HG03097 (cell line): ENCODE results near the gene TAF4.

Source experiments
- ATAC-seq: cut with Tn5 transposase; IDR thresholded peaks from one replicate; pipeline ENCODE4 v1.9.1; 2021; ENCODE audit not compliant: unreplicated experiment, low FRiP score

TAF4 gene

DNA sequence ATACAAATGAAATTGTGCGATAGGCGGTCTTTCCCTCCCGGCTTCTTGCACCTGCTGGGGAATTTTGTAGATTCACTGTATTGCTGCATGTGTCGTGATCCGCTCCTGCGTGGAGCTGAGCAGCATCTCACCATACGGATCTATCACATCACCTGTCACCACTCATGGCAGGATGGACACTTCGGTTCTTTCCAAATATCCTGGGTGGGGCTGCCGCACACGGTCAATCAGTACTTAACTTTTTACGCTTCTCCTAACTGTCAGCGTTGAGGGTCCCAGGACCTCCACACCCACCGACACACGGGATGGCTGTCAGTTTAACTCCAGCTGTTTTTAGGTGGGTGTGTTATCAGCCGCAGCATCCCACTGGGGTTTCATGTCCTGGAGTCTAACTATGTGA, 19.2 kb downstream of the TAF4 start:
- ATAC-seq, result no peak

DNA sequence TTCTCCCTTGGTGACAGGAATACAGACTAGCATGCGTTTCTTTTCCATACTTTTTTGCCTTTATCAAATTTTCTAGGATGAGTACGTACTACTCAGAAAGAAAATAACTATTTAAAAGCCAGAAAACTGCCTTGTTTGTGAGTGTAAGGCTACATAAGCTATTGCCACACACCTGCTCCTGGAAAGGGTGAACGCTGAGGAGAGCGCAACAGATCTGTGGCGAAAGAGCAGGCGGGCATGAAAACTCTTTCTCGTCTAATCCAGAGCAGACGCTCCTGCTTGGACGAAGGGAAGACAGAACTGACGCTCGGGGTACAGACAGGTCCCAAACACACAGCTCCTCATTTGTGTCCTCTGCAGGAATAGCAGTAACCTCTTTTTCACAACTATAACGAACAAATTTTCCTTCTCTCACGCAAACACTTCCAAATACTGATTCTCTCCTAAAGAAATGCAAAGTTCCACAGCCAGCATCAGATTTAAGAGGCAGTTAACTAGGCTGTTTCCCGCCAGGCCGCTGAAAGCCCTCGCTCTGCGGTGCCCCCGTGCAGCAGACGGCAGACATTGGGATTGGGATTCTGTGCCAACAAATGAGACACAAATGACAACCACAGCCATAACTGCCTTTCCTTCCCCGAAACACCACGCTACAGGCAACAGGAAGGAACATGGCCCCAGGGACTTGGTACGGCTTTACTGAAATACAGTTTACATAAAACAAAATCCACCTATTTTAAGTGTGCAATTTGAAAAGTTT, 20.0 kb downstream of the TAF4 start:
- no peak for ATAC-seq

DNA sequence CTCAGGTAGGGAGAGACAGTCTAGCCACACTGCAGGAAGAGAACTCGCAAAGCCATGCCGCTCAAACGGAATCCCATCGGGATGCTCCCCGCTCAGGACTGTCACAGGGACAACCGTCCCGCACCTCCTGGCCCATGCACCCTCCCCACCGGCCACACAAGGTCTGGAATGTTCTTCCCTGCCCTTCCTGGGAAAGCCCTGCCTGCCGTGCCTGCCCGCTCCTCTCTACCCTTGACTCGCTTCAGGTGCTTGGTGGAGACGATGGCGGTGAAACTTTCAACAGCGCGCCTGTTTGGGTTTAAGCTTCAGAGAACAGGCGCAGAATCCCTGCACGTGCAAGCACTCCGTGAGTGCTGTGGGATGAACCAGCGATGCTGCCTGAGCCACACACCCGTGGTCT, 20.6 kb downstream of the TAF4 start:
- no peak for ATAC-seq

DNA sequence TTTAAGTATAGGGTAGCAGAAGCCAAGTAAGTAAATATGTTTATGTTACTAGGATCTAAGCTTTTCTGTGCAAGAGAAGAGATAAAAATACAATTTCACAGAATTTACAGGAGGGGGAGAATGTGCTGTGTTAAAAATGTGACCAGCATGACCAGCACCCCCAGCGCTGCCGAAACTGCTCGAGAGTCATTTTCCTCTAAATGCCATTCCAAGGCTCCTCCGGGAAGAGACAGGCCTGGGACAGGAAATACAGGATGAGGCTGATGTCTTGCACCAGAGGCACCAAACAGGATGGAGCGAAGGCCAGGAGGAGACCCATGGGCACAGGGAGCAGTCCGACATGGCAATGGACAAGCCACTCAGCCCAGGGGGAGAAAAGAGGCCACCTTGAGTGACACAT, 21.1 kb downstream of the TAF4 start:
- ATAC-seq, result no peak

DNA sequence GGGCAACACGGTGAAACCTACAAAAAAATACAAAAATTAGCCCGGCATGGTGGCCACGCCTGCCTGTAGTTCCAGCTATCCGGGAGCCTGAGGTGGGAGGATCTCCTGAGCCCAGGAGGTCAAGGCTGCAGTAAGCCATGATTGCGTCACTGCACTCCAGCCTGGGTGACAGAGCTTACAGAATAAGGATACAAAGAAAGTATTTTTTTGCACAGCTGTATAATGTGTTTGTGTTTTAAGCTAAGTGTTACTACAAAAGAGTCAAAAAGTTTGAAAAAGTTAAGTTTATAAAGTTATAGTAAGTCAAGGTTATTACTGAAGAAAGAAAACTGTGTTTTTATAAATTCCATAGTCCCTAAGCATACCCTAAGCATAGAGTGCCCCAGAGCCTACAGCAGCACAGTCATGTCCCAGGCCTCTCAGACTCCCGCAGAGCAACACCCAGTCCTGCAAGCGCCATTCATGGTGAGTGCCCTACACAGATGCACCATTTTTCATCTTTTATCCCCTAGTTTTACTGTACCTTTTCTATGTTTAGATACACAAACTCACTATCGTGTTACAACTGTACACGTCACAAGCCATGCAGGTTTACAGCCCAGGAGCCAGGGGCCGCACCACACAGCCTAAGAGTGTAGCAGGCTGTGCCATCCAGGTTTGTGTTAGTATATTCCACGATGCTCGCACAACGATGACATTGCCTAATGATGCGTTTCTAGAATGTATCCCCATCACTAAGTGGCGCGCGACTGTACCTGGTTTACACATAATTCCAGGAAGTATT, 22.4 kb downstream of the TAF4 start:
- ATAC-seq, result no peak

DNA sequence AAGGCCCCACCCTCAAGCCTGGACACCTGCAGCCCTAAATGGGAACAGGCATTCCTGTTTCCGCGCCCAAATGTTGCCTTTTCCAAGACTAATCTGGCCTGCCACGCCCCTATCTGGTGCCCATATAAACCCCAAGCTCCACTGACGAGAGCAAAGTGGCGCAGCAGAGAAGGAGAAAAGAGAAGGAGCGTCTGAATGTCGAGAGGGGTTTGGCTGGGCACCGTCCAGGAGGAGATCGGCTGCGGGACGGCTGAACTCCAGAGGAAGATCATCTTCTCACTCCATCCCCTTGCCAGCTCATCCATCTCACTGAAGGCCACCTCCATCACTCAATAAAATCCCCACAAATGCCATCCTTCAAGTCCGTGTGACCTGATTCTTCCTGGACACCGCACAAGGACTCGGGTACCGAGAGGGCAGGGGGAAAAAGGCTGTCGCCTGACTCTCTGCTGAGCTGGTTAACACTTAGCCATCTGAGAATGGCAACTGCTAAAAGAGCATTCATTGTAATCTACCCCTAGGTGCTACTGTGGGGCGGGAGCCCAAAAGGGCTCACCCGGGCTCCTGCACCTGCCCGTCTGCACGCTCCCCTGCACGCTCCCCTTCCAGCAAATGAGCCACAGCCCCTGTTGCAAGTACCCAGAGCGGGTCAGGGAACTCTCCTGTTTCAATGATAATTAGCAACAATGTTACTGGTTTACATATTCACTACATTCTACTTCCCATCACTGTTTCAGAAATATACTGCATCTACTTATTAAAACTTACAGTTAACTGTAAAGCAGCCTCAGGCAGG, 23.5 kb downstream of the TAF4 start:
- ATAC-seq, result no peak

DNA sequence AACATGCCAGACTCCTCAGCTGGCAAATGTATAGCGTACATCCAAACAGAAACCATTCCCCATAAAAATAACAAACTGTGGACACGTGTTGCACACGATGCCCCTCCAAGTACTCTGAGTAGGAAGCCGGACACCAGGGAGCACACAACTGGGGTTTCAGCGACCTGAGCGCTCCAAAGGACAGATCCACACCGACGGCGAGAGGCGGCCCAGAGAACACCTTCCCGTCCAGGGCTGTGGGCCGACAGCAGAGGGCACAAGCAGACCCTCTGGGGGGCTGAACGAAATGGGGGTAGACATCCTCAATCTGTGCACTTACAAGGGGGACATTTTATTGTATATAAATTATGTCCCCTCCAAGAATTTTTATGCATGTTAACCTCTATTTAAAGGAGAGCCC, 24.7 kb downstream of the TAF4 start:
- ATAC-seq, result no peak

DNA sequence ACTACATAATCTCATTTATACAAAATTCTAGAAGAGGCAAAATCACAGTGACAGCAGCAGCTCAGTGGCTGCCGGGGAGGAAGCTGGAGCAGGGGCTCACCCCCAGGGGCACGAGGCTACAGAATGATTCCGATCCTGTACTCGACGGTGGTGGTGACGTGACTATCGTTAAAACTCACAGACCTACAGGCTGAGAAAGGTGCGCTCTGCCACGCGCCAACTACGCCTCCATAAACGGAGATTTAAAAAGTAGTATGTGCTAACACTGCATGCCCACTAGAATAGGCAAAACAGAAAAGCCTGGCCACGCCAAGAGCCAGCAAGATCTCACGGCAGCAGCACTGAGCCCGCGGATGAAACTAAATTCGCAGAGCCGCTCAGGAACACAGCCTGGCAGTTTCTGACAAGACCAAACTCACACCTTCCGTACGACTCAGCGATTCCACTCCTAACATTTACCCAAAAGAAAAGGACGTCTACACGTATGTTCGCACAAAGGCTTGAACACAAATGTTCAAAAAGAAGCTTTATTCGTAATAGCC, 25.2 kb downstream of the TAF4 start:
- no peak for ATAC-seq

DNA sequence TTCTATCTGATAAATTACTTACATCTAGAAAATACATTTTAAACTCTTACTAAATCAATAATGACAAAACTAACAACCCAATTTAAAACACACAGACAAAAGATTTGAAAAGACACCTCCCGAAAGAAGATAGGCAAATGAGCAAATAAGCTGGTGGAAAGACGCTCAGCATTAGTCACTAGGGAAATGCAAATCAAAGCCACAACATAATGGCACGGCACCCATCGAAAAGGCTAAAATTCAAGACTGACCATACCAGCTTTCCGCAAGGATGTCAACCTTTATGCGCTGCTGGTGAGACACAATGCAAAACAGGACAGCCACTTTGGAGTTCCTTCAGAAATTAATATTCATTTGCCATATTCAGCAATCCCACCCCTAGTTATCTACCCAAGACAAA, 25.9 kb downstream of the TAF4 start:
- no peak for ATAC-seq

DNA sequence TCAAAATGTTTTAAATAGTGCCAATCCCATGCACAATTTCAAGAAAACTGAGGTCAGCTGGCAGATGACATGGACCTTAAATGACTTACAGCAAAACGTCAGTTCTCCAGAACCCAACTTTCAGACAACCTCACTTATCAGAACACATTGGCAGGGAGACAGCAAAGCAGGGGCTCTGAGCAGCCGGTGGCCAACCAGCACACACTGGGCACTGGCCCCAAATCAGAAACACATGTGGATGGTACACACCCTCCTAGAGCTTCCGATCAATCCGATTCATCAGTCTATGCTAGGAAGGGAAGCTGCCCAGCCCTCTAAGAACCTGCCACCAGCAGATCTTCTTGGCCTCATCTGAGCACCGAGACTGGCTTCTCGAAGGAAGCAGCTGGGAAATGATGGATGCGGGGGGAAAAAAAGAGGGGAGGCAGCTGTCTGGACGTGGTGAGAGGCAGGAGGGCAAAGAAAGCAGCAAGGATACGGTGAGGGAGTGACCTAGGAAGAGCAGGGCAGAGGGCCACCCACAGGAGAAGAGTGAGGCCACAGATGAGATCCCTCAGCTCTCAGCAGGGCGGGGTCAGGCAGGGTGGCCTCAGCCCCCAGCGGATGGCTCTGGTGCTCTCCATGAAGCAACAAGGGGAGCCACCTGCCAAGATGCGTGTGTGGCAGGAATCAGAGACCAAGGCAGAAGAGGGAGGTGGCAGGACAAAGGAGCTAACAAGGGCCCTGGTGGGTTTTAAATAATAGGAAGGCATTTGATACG, 32.9 kb downstream of the TAF4 start:
- ATAC-seq, result no peak

DNA sequence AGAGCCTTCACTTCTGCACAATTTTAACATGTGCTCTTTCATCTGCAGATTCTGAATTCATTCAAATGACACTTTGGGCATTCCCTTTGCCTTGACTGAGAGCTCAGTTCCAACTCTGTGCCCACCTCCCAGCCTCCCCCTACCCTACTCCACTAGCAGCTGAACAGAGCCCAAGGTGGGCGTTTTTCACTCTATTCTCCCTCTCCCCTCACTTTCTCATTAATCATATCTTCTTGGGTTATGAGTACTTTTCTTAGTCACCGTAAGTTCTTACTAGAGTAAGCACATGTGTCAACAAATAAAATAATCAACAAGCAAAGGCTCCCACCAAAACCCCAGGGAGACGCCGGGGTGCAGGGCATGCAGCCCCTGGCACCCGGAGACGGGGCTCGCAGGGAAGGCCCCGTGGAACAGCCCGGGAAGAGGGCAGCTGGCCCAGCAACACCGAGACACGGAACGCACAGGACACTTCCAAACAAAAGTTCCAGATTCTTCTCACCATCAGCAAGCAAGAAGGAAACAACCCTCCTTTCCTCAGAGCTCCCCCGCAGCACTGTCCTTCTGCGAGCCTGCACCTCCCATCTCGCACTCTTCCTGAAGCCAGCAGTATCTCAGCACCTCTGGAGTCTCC, 34.1 kb downstream of the TAF4 start:
- ATAC-seq, result no peak

DNA sequence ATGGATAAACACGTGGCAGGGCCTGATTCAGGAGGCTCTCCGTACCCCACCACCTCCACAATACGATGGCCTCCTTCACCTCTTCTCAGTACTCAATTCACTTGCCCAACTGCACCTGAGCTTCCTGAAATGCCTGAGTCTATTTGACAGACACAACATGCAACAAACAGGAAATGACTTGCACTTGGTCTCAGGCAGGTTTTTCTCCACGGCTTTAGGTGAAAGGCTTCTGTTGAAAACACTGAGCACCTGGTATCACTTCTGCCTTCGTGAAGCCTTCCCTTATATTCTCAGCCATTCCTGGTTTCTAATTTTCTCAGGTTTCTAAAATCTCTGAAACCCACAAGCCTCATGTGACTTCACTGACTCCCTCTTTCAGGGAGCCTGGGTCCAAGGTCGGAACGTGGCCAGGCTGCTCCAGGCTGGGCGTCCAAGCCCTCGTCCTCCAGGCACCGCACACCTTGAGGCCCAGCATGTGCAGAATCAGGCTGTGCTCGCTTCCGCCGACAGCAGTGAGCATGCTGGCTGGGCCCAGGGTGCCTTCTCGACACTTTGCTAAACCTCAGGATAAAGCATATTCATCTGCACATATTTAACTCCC, 34.7 kb downstream of the TAF4 start:
- no peak for ATAC-seq

DNA sequence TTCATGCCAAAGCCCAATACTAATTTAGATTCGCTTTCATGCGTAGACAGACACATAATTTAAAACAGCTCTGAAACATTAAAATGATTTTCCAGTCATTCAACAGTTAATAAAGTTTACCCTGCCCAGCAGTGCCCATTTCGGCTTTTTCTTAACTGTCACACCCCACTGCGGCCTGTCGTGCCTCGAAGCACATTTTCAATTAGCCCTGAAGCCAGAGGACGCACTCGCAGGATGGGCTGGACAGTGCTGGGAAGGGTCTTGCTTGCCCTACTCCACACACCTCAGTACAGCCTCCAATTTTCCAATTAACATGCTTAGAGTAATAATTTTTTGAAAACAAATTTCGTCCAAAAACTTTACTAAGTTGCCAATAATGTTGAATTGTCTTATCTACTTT, 35.3 kb downstream of the TAF4 start:
- ATAC-seq, result no peak

DNA sequence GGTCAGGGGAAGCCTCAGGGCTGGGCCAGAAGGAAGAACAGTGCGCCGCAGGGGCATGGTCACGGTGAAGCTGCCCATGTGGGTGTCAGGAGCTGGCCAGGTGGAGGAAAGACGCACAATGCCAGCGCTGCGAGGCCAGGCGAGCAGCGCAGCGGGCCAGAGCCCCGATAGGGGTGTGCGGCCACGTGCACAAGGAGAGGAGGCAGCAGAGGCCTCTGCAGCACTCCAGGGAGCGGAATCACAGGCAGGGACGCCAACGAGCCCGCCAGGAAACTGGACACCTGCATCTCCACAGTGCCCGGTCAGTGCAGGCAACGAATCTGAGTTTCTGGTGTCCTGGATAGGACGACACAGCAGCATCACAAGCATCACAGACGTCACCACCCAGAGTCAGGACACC, 35.7 kb downstream of the TAF4 start:
- ATAC-seq, result no peak

DNA sequence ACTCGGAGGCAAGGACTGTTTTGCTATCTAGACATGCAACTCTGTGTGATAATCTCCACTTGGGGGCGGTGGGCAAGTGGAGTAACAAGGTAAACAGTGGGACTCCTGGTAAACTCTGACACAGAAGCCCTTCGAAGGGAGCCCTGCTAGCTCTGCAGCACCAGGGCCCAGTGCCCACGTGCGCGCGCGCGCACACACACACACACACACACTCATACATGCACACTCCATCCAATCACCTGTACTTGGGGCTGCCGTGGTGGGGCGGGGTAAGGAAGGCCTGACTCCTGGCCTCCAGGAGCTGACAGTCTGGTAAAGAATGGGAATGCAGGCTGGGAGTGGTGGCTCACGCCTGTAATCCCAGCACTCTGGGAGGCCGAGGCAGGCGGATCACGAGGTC, 36.4 kb downstream of the TAF4 start:
- no peak for ATAC-seq

DNA sequence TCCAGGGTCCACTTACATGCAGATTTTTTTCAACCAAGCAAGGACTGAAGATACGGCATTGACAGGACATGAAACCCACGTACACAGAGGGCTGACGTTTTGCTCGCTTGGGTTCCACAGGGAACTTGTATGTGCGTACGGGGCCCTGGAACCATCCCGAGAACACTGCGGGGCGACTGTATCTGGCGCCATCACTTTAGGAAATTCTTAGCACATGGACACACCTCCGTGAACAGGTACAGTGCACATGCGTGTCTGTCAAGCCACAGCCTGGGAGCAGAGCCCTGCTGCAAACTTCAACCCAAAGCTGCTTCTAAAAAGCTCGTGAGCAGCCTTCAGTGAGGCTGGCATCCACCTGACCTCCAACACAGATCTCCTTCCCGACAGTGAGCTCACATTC, 37.3 kb downstream of the TAF4 start:
- ATAC-seq, result no peak

DNA sequence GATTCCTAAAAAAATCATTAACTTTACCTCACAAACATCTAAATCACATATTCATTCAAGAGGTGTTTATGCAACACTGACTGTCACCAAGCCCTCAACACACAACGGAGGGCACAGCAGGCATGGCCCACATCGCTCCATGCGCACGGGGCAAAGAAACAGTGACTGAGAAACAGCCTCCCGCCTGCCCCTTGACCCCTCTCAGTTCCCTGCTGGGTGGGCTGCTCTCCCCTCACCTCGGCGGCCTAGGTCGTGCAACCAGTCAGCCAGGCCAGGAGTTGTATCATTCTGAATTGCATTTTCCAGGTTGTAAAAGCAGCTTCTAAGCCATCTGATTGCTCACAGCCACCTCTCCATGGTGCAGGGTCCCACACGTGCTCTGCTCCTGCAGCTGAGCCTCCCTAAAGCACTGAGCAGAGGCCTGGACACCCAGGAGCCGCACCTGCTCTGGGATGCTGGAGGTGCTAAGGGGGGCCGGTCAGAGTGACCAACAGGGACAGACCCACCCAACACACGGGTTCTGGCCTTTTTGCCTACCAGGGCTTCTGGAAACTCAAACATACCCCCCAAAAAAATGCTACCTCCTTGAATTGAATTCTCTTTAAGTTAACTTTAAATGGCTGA, 37.9 kb downstream of the TAF4 start:
- ATAC-seq, result no peak

DNA sequence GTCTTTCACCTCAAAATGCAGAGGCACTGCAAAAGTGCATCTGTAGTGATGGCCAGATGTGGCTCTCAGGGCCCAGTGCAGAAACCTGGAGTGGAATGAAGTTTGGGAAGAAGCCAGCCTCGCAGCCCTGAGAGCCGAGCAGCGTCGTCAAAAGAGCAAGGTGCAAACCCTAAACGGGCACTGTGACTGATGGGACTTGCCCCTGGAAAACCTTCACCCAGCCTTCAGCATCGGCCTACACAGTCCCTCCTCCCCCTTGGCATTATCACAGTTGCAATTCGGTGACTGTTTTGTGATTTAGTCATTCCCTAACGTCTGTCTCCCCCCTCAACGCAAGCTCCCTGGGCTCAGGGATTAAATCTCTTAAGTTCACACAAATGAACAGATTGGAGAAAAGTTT, 38.6 kb downstream of the TAF4 start:
- ATAC-seq, result no peak

DNA sequence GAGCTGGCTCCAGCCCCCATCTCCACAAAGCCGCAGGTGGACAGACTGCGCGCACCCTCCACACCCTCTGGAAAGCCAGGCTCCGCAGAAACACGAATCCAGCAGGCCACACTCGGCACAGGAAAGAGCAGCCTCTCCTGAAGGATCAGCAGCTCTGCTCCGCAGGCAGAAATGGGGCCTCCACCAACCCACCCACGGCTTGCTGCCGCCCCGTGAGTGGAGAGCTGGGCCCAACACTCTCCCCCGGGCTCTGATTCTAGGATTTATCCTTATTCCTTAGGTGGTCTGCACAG, 39.2 kb downstream of the TAF4 start:
- no peak for ATAC-seq
